Ectodermal cell (in vitro differentiated cells): ENCODE data around the gene LHFPL6.

Experiments used
- H3K27ac ChIP-seq: 2 replicates; pipeline ENCODE4 v1.7.0; 2013; ENCODE audit warnings: mild to moderate bottlenecking, low read depth, low read length; ENCODE audit not compliant: insufficient read depth, poor library complexity, severe bottlenecking
- H3K27me3 ChIP-seq: 2 replicates; pipeline ENCODE4 v1.7.0; 2013; ENCODE audit warnings: mild to moderate bottlenecking, low read length; ENCODE audit not compliant: insufficient read depth, control insufficient read depth, poor library complexity, severe bottlenecking
- H3K36me3 ChIP-seq: one replicate; pipeline ENCODE4 v1.7.0; 2013; ENCODE audit warnings: low read length; ENCODE audit not compliant: control insufficient read depth, insufficient read depth
- H3K4me1 ChIP-seq: one replicate; pipeline ENCODE4 v1.7.0; 2013; ENCODE audit warnings: low read length; ENCODE audit not compliant: control insufficient read depth, insufficient read depth
- H3K4me3 ChIP-seq: 2 replicates; pipeline ENCODE4 v1.7.0; 2013; ENCODE audit warnings: low read depth, low read length, control low read depth; ENCODE audit not compliant: insufficient read depth
- H3K9me3 ChIP-seq: 2 replicates; pipeline ENCODE4 v1.7.0; 2013; ENCODE audit warnings: mild to moderate bottlenecking, low read length, moderate library complexity; ENCODE audit not compliant: control insufficient read depth
- WGBS, 2 experiments: methylation state at CpG; one replicate each; pipeline ENCODE4 v1.1.7; 2013; ENCODE audit warnings: missing lambda C conversion rate in 2 of 2; 5-methylcytosine and 5-hydroxymethylcytosine counted together

Gene LHFPL6

DNA sequence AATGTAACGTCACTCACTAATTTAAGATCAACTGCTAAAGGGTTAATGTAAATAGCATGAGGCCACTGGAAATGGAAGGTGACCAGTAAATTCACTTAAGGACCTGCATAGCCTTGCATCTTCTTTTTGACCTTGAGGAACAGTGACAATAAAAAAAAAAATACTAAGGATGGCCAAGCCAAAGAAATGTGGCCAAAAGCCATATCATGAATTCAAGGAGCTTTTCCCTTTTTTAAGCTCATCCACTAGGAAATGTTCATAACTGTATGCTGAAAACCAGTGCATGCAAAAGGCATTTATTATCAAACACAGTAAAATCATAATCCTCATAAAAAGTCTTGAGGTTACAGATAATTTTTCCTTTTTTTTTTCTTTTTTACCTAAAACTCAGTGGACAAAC lies 77.5 kb downstream of the LHFPL6 start:
- H3K9me3 ChIP-seq = no peaks in the 10 kb centered on the region
- no peaks in the 10 kb centered on the region for H3K4me1 ChIP-seq
- WGBS, 2 experiments = 100% methylated on average over 1 of the region's 1 CpG
- H3K27me3 ChIP-seq = peaks cover 5% of the 10 kb centered on the region
- H3K36me3 ChIP-seq = no peaks in the 10 kb centered on the region
- no peak overlapping the region for H3K4me3 ChIP-seq
- no peak overlapping the region for H3K27ac ChIP-seq

DNA sequence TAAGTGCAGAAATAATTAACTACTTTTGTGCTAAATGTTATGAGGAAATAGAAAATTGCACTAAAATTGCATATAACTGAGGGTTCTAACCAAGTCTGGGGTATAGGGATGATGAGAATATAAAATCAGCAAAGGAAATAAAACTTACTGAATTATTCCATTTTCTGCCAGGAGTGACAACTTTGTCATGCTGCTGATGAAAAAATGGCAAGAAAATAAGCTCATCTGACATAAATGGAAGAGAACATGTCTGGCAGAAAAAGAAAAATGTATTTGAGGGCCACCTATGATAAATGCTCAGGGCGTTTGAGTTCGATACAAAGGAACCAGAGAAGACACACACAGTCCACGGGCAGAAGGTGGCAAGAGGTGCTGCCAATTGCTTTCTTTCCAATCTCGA lies 78.2 kb downstream of the LHFPL6 start:
- 95 to 96% methylated on average over 4 of the region's 4 CpGs for WGBS, 2 experiments
- H3K27me3 ChIP-seq = no peaks in the 10 kb centered on the region
- H3K9me3 ChIP-seq = no peaks in the 10 kb centered on the region
- no peak overlapping the region for H3K27ac ChIP-seq
- H3K4me1 ChIP-seq = no peaks in the 10 kb centered on the region
- no peaks in the 10 kb centered on the region for H3K36me3 ChIP-seq
- H3K4me3 ChIP-seq = no peak overlapping the region

DNA sequence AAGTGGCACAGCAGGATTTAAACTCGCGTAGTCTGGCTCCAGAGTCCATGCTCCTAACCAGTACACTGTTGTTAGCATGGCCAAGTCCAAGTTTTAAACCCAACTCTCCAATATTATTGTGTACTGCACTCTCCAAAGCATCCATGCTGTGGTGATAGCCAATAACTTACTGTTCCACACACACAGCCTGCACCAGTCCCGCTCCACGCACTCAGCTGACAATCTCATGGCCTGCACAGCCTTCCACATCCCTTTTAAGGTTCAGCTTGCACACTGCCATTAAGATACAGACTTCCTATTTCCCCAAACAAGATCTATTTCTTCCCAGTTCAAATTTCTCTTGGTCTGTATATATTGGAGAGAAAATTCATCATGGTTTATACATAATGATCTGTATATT lies 80.7 kb downstream of the LHFPL6 start:
- no peak overlapping the region for H3K27ac ChIP-seq
- no peaks in the 10 kb centered on the region for H3K36me3 ChIP-seq
- 95% methylated on average over 4 of the region's 4 CpGs for WGBS, 2 experiments
- no peaks in the 10 kb centered on the region for H3K9me3 ChIP-seq
- no peaks in the 10 kb centered on the region for H3K27me3 ChIP-seq
- H3K4me1 ChIP-seq = no peaks in the 10 kb centered on the region
- no peak overlapping the region for H3K4me3 ChIP-seq

- 89% methylated on average over 4 of the region's 4 CpGs for WGBS, 2 experiments
- no peak overlapping the region for H3K4me3 ChIP-seq
- H3K36me3 ChIP-seq = no peaks in the 10 kb centered on the region
- no peaks in the 10 kb centered on the region for H3K27me3 ChIP-seq
- no peaks in the 10 kb centered on the region for H3K9me3 ChIP-seq
- H3K27ac ChIP-seq = no peak overlapping the region
- H3K4me1 ChIP-seq = no peaks in the 10 kb centered on the region
Observed at GRCh38 chr13:39521701-39522100, 81.3 kb downstream of the LHFPL6 start.

- Histone ChIP-seq H3K9me3 (no peaks in the 10 kb centered on the region), H3K27me3 (no peaks in the 10 kb centered on the region), H3K36me3 (no peaks in the 10 kb centered on the region), H3K27ac (no peak overlapping the region), H3K4me1 (peaks cover 13% of the 10 kb centered on the region), H3K4me3 (no peak overlapping the region)
- 95 to 98% methylated on average over 6 of the region's 6 CpGs for WGBS, 2 experiments
Observed at GRCh38 chr13:39516096-39516495, 86.9 kb downstream of the LHFPL6 start.

GRCh38 chr13:39515224-39515714 lies 87.7 kb downstream of the LHFPL6 start:
- 65 to 75% methylated on average over 5 to 7 of the region's 7 CpGs for WGBS, 2 experiments
- H3K27ac ChIP-seq = no peak overlapping the region

DNA sequence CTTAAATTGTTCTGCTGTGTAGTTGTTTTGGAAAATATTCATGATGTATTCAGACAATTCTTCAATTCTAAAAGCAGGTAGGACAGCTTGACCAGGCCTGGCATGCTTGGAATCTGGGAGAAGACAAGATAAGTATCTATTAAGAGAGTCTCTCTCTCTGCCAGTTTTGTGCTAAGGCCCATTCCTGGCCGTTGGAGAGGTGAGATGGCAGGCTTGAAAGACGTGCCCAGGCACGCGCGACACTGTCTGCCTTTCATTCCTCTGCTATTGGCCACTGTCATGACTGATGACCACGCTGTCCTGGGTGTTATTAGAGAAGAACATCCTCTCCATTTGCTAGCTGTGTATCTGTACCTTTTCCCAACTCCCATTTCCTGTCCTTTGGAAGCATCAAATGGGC lies 90.3 kb downstream of the LHFPL6 start:
- no peaks in the 10 kb centered on the region for H3K36me3 ChIP-seq
- H3K4me1 ChIP-seq = peaks cover 13% of the 10 kb centered on the region
- H3K27ac ChIP-seq = no peak overlapping the region
- 95 to 97% methylated on average over 6 of the region's 6 CpGs for WGBS, 2 experiments
- no peaks in the 10 kb centered on the region for H3K27me3 ChIP-seq
- H3K9me3 ChIP-seq = no peaks in the 10 kb centered on the region
- no peak overlapping the region for H3K4me3 ChIP-seq

More at GRCh38 chr13:39515224-39515714, 87.7 kb downstream of the LHFPL6 start:
- H3K4me1 ChIP-seq = peaks cover 13% of the 10 kb centered on the region
- no peak overlapping the region for H3K4me3 ChIP-seq
- no peaks in the 10 kb centered on the region for H3K27me3 ChIP-seq
- H3K9me3 ChIP-seq = no peaks in the 10 kb centered on the region
- no peaks in the 10 kb centered on the region for H3K36me3 ChIP-seq

GRCh38 chr13:39510316-39510695 lies 92.7 kb downstream of the LHFPL6 start:
- H3K27ac ChIP-seq = no peak overlapping the region
- H3K9me3 ChIP-seq = no peaks in the 10 kb centered on the region
- H3K4me1 ChIP-seq = peaks cover 13% of the 10 kb centered on the region
- no peak overlapping the region for H3K4me3 ChIP-seq
- no peaks in the 10 kb centered on the region for H3K27me3 ChIP-seq
- no peaks in the 10 kb centered on the region for H3K36me3 ChIP-seq
- WGBS, 2 experiments = 64 to 65% methylated on average over 1 of the region's 1 CpG

- H3K4me3 ChIP-seq = no peak overlapping the region
- WGBS, 2 experiments = 85 to 91% methylated on average over 5 of the region's 5 CpGs
- H3K36me3 ChIP-seq = no peaks in the 10 kb centered on the region
- H3K9me3 ChIP-seq = no peaks in the 10 kb centered on the region
- H3K4me1 ChIP-seq = peaks cover 8% of the 10 kb centered on the region
- H3K27me3 ChIP-seq = no peaks in the 10 kb centered on the region
- no peak overlapping the region for H3K27ac ChIP-seq
Observed at GRCh38 chr13:39509616-39510315, 93.2 kb downstream of the LHFPL6 start.

DNA sequence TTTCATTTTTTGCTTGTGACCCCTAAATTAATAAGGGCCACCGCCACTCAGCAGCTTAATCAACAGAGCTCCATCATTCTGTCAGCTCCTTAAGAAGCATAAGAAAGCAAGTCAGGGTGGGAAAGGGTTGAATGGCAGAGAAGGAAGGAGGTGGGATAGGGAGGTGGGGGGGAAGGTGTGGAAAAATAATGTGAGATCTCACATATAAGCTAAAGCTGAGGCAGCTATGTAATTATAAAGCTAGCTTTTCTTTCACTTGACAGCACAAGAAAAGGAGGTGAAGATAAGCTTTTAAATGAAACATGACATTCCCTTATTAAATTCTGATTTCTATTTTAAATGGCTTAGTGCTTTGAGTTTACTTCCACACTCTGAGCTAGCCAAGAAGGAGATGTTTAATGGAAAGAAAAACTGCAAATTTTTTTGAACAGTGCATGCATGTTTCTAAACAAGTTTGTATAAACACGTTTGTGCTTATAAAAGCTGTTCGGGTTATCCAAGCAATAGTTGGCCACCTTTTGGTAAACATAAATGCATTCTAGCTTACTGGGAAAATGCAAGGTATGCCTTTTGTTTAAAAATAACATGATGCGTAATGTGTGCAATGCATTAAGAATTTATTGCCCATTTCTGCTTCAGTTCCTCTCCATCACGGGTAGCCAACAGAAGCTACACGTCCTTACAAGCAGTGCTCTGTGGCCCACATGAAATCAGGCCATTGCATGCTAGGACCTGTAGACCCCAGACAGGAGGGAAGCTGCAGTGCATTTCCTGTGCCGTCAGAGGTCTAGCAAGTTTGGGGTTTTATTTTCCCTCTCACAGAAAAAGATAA lies 96.2 kb downstream of the LHFPL6 start:
- 82 to 88% methylated on average over 7 of the region's 7 CpGs for WGBS, 2 experiments
- no peak overlapping the region for H3K4me3 ChIP-seq

More for the DNA sequence above, 96.2 kb downstream of the LHFPL6 start:
- no peaks in the 10 kb centered on the region for H3K9me3 ChIP-seq
- H3K27ac ChIP-seq = no peak overlapping the region
- no peaks in the 10 kb centered on the region for H3K36me3 ChIP-seq
- H3K27me3 ChIP-seq = no peaks in the 10 kb centered on the region
- H3K4me1 ChIP-seq = peaks cover 16% of the 10 kb centered on the region
